HepG2 (cell line): ENCODE results near the gene CMIP. TPM values are rescaled to one million over a fixed set of nuclear protein-coding genes. Genes with fewer than 3 reads are reported as not detected.

Source experiments
- CC2D1A ChIP-seq: sonication (generic); formaldehyde crosslinking; IDR thresholded peaks from 2 replicates; pipeline ENCODE4 v1.8.1; 2023; ENCODE audit warnings: mild to moderate bottlenecking, missing genetic modification reagents
- HOXA3 ChIP-seq: sonication (generic); formaldehyde crosslinking; IDR thresholded peaks from 2 replicates; pipeline ENCODE4 v1.5.0; 2020; ENCODE audit warnings: missing genetic modification reagents
- MAF1 ChIP-seq: sonication (generic); formaldehyde crosslinking; IDR thresholded peaks from 2 replicates; pipeline ENCODE4 v1.5.0; 2020; ENCODE audit warnings: missing genetic modification reagents, borderline replicate concordance
- MATR3 ChIP-seq: sonication (generic); formaldehyde crosslinking; IDR thresholded peaks from 2 replicates; pipeline ENCODE4 v1.4.0; 2020; ENCODE audit warnings: missing genetic modification reagents
- MED8 ChIP-seq: sonication (generic); formaldehyde crosslinking; IDR thresholded peaks from 2 replicates; pipeline ENCODE4 v1.8.1; 2023; ENCODE audit warnings: mild to moderate bottlenecking, missing genetic modification reagents; ENCODE audit not compliant: insufficient replicate concordance
- NCOA1 ChIP-seq: sonication (generic); formaldehyde crosslinking; IDR thresholded peaks from 2 replicates; pipeline ENCODE4 v1.9.0; 2021; ENCODE audit warnings: missing genetic modification reagents
- RNF219 ChIP-seq: sonication (generic); formaldehyde crosslinking; IDR thresholded peaks from 2 replicates; pipeline ENCODE4 v1.5.0; 2020; ENCODE audit warnings: mild to moderate bottlenecking, missing genetic modification reagents
- SRSF1 ChIP-seq: fragments of 200-400 bp; formaldehyde crosslinking; optimal IDR thresholded peaks from 2 replicates; pipeline ENCODE3; 2017; ENCODE audit warnings: mild to moderate bottlenecking, low read depth, low read length, moderate library complexity
- TBX3 ChIP-seq: fragments of 450-650 bp; IDR thresholded peaks from 2 replicates; pipeline ENCODE4 v1.6.1; 2017; ENCODE audit warnings: antibody characterized with exemption, mild to moderate bottlenecking, inconsistent platforms, borderline replicate concordance
- TFDP1 ChIP-seq: IDR thresholded peaks from 2 replicates; pipeline ENCODE4 v1.6.1; 2016; ENCODE audit warnings: missing compliant biosample characterization, missing genetic modification reagents, borderline replicate concordance
- ZBTB7B ChIP-seq: sonication (generic); formaldehyde crosslinking; IDR thresholded peaks from 2 replicates; pipeline ENCODE4 v1.4.0; 2020; ENCODE audit warnings: missing genetic modification reagents
- ZNF3 ChIP-seq: IDR thresholded peaks from 2 replicates; pipeline ENCODE4 v1.7.0; 2017; ENCODE audit warnings: inconsistent platforms
- ZNF33A ChIP-seq: sonication (generic); formaldehyde crosslinking; IDR thresholded peaks from 2 replicates; pipeline ENCODE4 v1.5.1; 2020; ENCODE audit warnings: missing genetic modification reagents, mild to moderate bottlenecking, moderate library complexity, borderline replicate concordance
- ZNF83 ChIP-seq: sonication (generic); formaldehyde crosslinking; IDR thresholded peaks from 2 replicates; pipeline ENCODE4 v1.4.0; 2020; ENCODE audit warnings: missing genetic modification reagents, mild to moderate bottlenecking, borderline replicate concordance
- polyA plus RNA-seq, 8 experiments: library from polyadenylated mRNA; depleted of rRNA in 3 of 8; stranded (reverse) in 7 of 8; unstranded in 1 of 8; fragments of >200 nt; fragmentation: Illumina TruSeq in 4 of 8; extraction: Trizol in 4 of 8; gene quantifications; 2 replicates each; pipeline versions ENCODE4 v1.2.1 to v1.2.3, GENCODE V29; 2011 to 2016; ENCODE audit warnings: low read depth in 4 of 8, missing spikeins in 1 of 8, mixed read lengths in 1 of 8; ENCODE audit not compliant: insufficient read depth in 1 of 8
- total RNA-seq, 5 experiments: library from RNA; depleted of rRNA; stranded (reverse); fragments of >200 nt; fragmentation: Illumina TruSeq; extraction: Trizol; gene quantifications; 2 replicates each; pipeline ENCODE4 v1.2.3, GENCODE V29; 2016; ENCODE audit warnings: low read depth in 1 of 5
- TF ChIP-seq, protein P1 (sequence below): sonication (generic); formaldehyde crosslinking; IDR thresholded peaks from 2 replicates; pipeline ENCODE4 v1.4.0; 2020; ENCODE audit warnings: low read depth, mild to moderate bottlenecking, missing genetic modification reagents
- TF ChIP-seq, protein P2 (sequence below): sonication (generic); formaldehyde crosslinking; IDR thresholded peaks from 2 replicates; pipeline ENCODE4 v1.4.0; 2020; ENCODE audit warnings: mild to moderate bottlenecking, missing genetic modification reagents

Gene CMIP
- total and polyA plus RNA-seq, 2 of the 13 experiments (the other 11 are each of a cell fraction or from before 2014, with no cell fraction given), result 10.9 to 18.1 TPM

DNA sequence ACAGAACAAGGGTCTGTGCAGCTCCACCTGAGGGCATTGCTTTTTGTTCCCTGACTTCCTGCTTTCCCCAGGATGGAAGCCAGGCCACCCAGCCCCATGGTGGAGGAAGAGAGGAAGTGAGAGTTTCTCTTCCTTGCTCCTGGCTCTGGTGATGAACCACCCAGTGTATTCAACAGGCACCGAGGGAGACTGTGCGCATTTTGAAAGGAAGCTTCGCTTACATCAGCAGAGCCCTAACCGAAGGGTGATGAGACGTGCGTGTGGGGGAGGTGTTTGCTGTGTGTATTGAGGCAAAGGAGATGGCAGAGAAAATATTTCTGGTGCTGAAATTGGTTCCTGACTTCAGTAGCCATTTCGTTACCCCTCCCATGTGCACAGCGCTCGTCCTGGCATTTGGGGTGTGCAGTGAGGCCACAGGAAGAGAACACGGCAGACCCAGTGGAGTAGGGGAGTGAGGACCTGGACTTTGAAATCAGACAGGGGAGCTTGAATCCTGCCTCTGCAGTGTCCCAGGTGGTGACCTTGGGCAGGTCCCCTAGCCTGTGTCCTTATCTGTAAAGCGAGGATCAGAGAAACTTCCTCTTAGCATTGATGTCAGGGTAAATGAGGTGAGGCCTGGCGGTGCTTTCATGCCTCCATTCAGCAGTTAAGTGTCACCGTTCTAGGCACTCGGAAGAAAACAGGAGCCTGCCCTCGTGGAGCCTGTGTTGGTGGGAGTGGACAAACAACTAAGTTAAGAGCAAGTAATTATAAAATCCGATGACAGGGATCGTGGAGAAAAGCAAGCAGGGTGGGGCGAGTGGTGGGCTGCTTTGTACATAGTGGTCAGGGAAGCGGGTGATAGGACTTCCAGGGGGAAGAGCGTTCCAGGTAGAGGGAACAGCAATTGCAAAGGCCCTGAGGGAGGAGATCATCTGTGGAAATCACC is 7.4 kb downstream of the CMIP start (continued):
- TF ChIP-seq RNF219 (CRISPR knock-in tag) (no peak), ZNF83 (CRISPR knock-in tag) (no peak), ZBTB7B (peak; percentile 87; the same call in 1 of the 2 replicates), NCOA1 (CRISPR knock-in tag) (peak; percentile 95), HOXA3 (peak; percentile 94), MED8 (CRISPR knock-in tag) (peak; percentile 98), MAF1 (CRISPR knock-in tag) (peak; percentile 50; the same call in 1 of the 2 replicates), TBX3 (peak; percentile 83), ZNF3 (CRISPR knock-in tag) (no peak), ZNF33A (CRISPR knock-in tag) (no peak; the same call in 1 of the 2 replicates), TFDP1 (0 out of 2 replicates have a peak, but pooled peaks have one; percentile 66), MATR3 (CRISPR knock-in tag) (no peak), SRSF1 (peak; percentile 83), CC2D1A (CRISPR knock-in tag) (no peak)
- TF ChIP-seq, protein P1, sequence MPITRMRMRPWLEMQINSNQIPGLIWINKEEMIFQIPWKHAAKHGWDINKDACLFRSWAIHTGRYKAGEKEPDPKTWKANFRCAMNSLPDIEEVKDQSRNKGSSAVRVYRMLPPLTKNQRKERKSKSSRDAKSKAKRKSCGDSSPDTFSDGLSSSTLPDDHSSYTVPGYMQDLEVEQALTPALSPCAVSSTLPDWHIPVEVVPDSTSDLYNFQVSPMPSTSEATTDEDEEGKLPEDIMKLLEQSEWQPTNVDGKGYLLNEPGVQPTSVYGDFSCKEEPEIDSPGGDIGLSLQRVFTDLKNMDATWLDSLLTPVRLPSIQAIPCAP, result no peak
- TF ChIP-seq, protein P2, sequence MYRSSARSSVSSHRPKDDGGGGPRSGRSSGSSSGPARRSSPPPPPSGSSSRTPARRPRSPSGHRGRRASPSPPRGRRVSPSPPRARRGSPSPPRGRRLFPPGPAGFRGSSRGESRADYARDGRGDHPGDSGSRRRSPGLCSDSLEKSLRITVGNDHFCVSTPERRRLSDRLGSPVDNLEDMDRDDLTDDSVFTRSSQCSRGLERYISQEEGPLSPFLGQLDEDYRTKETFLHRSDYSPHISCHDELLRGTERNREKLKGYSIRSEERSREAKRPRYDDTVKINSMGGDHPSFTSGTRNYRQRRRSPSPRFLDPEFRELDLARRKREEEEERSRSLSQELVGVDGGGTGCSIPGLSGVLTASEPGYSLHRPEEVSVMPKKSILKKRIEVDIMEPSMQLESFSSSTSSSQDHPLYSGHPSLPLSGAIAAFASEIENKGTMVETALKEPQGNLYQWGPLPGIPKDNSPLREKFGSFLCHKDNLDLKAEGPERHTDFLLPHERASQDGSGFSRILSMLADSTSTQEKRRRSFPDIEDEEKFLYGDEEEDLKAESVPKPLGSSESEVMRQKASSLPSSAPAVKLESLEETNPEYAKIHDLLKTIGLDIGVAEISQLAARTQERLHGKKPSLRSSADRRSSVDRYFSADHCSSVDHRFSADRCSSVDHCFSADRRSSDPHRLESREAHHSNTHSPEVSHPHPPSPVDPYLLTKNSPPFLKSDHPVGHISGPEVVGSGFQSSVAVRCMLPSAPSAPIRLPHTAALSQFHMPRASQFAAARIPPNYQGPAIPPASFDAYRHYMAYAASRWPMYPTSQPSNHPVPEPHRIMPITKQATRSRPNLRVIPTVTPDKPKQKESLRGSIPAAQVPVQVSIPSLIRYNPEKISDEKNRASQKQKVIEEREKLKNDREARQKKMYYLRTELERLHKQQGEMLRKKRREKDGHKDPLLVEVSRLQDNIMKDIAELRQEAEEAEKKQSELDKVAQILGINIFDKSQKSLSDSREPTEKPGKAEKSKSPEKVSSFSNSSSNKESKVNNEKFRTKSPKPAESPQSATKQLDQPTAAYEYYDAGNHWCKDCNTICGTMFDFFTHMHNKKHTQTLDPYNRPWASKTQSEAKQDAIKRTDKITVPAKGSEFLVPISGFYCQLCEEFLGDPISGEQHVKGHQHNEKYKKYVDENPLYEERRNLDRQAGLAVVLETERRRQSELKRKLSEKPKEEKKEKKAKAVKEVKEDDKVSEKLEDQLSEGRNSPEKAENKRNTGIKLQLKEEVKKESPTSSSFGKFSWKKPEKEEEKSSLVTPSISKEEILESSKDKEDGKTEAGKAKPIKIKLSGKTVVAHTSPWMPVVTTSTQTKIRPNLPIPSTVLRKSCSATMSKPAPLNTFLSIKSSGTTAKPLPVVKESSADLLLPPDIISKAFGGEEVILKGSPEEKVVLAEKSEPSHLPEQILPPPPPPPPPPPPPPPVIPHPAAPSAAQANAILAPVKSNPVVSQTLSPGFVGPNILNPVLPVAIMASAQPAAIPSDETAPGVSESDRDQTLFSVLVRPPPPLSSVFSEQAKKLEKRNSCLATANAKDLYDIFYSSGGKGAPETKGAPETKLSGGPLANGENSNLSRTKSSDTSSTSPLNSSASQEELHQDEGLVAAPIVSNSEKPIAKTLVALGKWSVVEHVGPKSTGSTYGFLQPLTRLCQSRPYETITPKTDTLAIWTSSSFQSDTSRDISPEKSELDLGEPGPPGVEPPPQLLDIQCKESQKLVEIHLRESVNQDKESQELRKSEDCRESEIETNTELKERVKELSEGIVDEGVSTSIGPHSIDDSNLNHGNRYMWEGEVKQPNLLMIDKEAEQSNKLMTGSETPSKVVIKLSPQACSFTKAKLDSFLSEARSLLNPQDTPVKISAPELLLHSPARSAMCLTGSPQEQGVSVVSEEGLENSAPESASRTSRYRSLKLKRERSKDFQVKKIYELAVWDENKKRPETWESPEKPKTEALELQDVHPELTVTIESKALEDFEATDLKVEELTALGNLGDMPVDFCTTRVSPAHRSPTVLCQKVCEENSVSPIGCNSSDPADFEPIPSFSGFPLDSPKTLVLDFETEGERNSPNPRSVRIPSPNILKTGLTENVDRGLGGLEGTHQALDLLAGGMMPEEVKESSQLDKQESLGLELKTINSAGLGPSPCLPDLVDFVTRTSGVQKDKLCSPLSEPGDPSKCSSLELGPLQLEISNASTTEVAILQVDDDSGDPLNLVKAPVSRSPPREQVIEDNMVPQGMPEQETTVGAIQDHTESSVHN (CRISPR knock-in tag), result peak; percentile 86
